Neural progenitor cell (in vitro differentiated cells): ENCODE results near the gene SEMG2. TPM values are rescaled to one million over a fixed set of nuclear protein-coding genes. Genes with fewer than 3 reads are reported as not detected.

Experiments
- DNase-seq: peaks from one replicate; pipeline ENCODE4 v3.0.0-alpha.2; 2016; ENCODE audit warnings: low spot score
- H2AFZ ChIP-seq: fragments of 200-600 bp; sonication (generic); replicated peaks from 2 replicates; pipeline ENCODE4 v1.6.1; 2016; ENCODE audit warnings: antibody characterized with exemption
- H3F3A ChIP-seq: fragments of 200-600 bp; sonication (generic); 2 replicates; pipeline ENCODE4 v1.6.1; 2016; ENCODE audit warnings: antibody characterized with exemption, low read depth
- H3K27ac ChIP-seq: fragments of 200-600 bp; sonication (generic); 2 replicates; pipeline ENCODE4 v1.5.1; 2016; ENCODE audit warnings: mild to moderate bottlenecking
- H3K27me3 ChIP-seq: fragments of 200-600 bp; sonication (generic); 2 replicates; pipeline ENCODE4 v1.6.1; 2016; ENCODE audit warnings: mild to moderate bottlenecking, moderate library complexity
- H3K36me3 ChIP-seq: fragments of 200-600 bp; sonication (generic); 2 replicates; pipeline ENCODE4 v1.5.1; 2016
- H3K4me1 ChIP-seq: fragments of 200-600 bp; sonication (generic); 2 replicates; pipeline ENCODE4 v1.6.1; 2016; ENCODE audit warnings: mixed run types
- H3K4me2 ChIP-seq: fragments of 200-600 bp; sonication (generic); 2 replicates; pipeline ENCODE4 v1.6.1; 2016
- H3K4me3 ChIP-seq: fragments of 200-600 bp; sonication (generic); 2 replicates; pipeline ENCODE4 v1.5.1; 2016
- H3K79me2 ChIP-seq: fragments of 200-600 bp; sonication (generic); 2 replicates; pipeline ENCODE4 v1.6.1; 2016; ENCODE audit warnings: low read depth
- H3K9ac ChIP-seq: fragments of 200-600 bp; sonication (generic); 2 replicates; pipeline ENCODE4 v1.6.1; 2016
- H3K9me3 ChIP-seq: fragments of 200-600 bp; sonication (generic); 2 replicates; pipeline ENCODE4 v1.5.1; 2016; ENCODE audit warnings: low read depth
- H4K20me1 ChIP-seq: fragments of 200-600 bp; sonication (generic); 2 replicates; pipeline ENCODE4 v1.6.1; 2016; ENCODE audit warnings: low read depth
- H3K27ac Mint-ChIP-seq: 3 replicates; pipeline ENCODE4 v1.8.0; 2021; ENCODE audit warnings: mixed read lengths
- H3K27me3 Mint-ChIP-seq: 2 replicates; pipeline ENCODE4 v1.8.0; 2022; ENCODE audit warnings: low read depth, mild to moderate bottlenecking, inconsistent platforms, moderate library complexity, mixed read lengths; ENCODE audit not compliant: insufficient read depth
- H3K36me3 Mint-ChIP-seq: 3 replicates; pipeline ENCODE4 v1.8.0; 2021; ENCODE audit warnings: mixed read lengths
- H3K4me1 Mint-ChIP-seq: 3 replicates; pipeline ENCODE4 v1.8.0; 2021; ENCODE audit warnings: mixed read lengths
- H3K4me3 Mint-ChIP-seq: 3 replicates; pipeline ENCODE4 v1.8.0; 2021; ENCODE audit warnings: mild to moderate bottlenecking, moderate library complexity, mixed read lengths
- H3K9me3 Mint-ChIP-seq: 3 replicates; pipeline ENCODE4 v1.8.0; 2020; ENCODE audit warnings: mixed read lengths
- CTCF ChIP-seq: fragments of 200-600 bp; sonication (generic); IDR thresholded peaks from 2 replicates; pipeline ENCODE4 v1.5.1; 2017; ENCODE audit warnings: antibody characterized with exemption, mild to moderate bottlenecking
- EZH2 ChIP-seq: fragments of 200-600 bp; sonication (generic); IDR thresholded peaks from 2 replicates; pipeline ENCODE4 v1.6.1; 2017; ENCODE audit warnings: antibody characterized with exemption, mild to moderate bottlenecking, moderate library complexity
- EZH2phosphoT487 ChIP-seq: fragments of 200-600 bp; sonication (generic); IDR thresholded peaks from 2 replicates; pipeline ENCODE4 v1.6.1; 2017; ENCODE audit warnings: antibody characterized with exemption
- total RNA-seq: library from RNA; depleted of rRNA; stranded (reverse); fragments of >200 nt; gene quantifications from 2 replicates; pipeline ENCODE4 v1.2.3, GENCODE V29; 2015; ENCODE audit warnings: low replicate concordance

Gene SEMG2
- total RNA-seq, 1 donor from 2014 or later = not detected

GRCh38 chr20:45176526-45177267, 44.5 kb upstream of the SEMG2 start:
- no peaks in the 10 kb centered on the region for H3K36me3 ChIP-seq
- H4K20me1 ChIP-seq = no peaks in the 10 kb centered on the region
- no peak overlapping the region for H2AFZ ChIP-seq
- no peak overlapping the region for H3K4me2 ChIP-seq
- Mint-ChIP-seq H3K27ac (no peak overlapping the region), H3K4me1 (peaks cover 2% of the 10 kb centered on the region), H3K9me3 (no peaks in the 10 kb centered on the region), H3K36me3 (no peaks in the 10 kb centered on the region), H3K4me3 (no peak overlapping the region), H3K27me3 (no peaks in the 10 kb centered on the region)
- H3K27ac ChIP-seq = no peak overlapping the region
- no peak overlapping the region for H3K4me3 ChIP-seq
- no peaks in the 10 kb centered on the region for H3K4me1 ChIP-seq
- TF ChIP-seq EZH2 (no peak), CTCF (no peak), EZH2phosphoT487 (no peak)
- no peaks in the 10 kb centered on the region for H3K9me3 ChIP-seq
- H3K27me3 ChIP-seq = no peaks in the 10 kb centered on the region
- no peaks in the 10 kb centered on the region for H3K79me2 ChIP-seq
- H3F3A ChIP-seq = no peaks in the 10 kb centered on the region
- DNase-seq = no peak
- H3K9ac ChIP-seq = no peak overlapping the region

- Histone ChIP-seq H3F3A (no peaks in the 10 kb centered on the region), H3K27ac (no peak overlapping the region), H3K4me1 (no peaks in the 10 kb centered on the region), H3K9me3 (no peaks in the 10 kb centered on the region), H3K4me3 (no peak overlapping the region), H3K9ac (no peak overlapping the region), H3K4me2 (no peak overlapping the region), H4K20me1 (no peaks in the 10 kb centered on the region), H3K27me3 (no peaks in the 10 kb centered on the region), H3K79me2 (no peaks in the 10 kb centered on the region), H3K36me3 (no peaks in the 10 kb centered on the region), H2AFZ (no peak overlapping the region)
- H3K27me3 Mint-ChIP-seq = no peaks in the 10 kb centered on the region
- H3K4me1 Mint-ChIP-seq = peaks cover 3% of the 10 kb centered on the region
- no peak overlapping the region for H3K27ac Mint-ChIP-seq
- no peak overlapping the region for H3K4me3 Mint-ChIP-seq
- DNase-seq = no peak
- TF ChIP-seq EZH2phosphoT487 = no peak
- no peak for TF ChIP-seq EZH2
- no peak for TF ChIP-seq CTCF
- no peaks in the 10 kb centered on the region for H3K9me3 Mint-ChIP-seq
- no peaks in the 10 kb centered on the region for H3K36me3 Mint-ChIP-seq
Measured at GRCh38 chr20:45179166-45179565, 42.0 kb upstream of the SEMG2 start.

- no peaks in the 10 kb centered on the region for H3F3A ChIP-seq
- no peak overlapping the region for H3K4me3 Mint-ChIP-seq
- peaks cover 3% of the 10 kb centered on the region for H3K4me1 Mint-ChIP-seq
- H3K4me2 ChIP-seq = no peak overlapping the region
- H3K4me1 ChIP-seq = no peaks in the 10 kb centered on the region
- H3K4me3 ChIP-seq = no peak overlapping the region
- TF ChIP-seq CTCF (no peak), EZH2phosphoT487 (no peak), EZH2 (no peak)
- peak; percentile 6 for DNase-seq
- H3K27me3 ChIP-seq = no peaks in the 10 kb centered on the region
- no peaks in the 10 kb centered on the region for H3K36me3 Mint-ChIP-seq
- no peaks in the 10 kb centered on the region for H3K79me2 ChIP-seq
- H3K36me3 ChIP-seq = no peaks in the 10 kb centered on the region
- no peaks in the 10 kb centered on the region for H3K9me3 ChIP-seq
- H3K9ac ChIP-seq = no peak overlapping the region
- H2AFZ ChIP-seq = no peak overlapping the region
- H3K27ac Mint-ChIP-seq = peak overlapping the region; percentile 15
- H3K9me3 Mint-ChIP-seq = no peaks in the 10 kb centered on the region
- H3K27ac ChIP-seq = no peak overlapping the region
- H4K20me1 ChIP-seq = no peaks in the 10 kb centered on the region
- H3K27me3 Mint-ChIP-seq = no peaks in the 10 kb centered on the region
Measured at GRCh38 chr20:45181639-45182038, 39.5 kb upstream of the SEMG2 start.
